ENCODE measurements around the gene PACRG. TPM values are rescaled to one million over a fixed set of nuclear protein-coding genes. Genes with fewer than 3 reads are reported as not detected.

PACRG gene
- total and polyA plus RNA-seq, 2 experiments from 2014 or later: 0.17 to 0.68 TPM

DNA sequence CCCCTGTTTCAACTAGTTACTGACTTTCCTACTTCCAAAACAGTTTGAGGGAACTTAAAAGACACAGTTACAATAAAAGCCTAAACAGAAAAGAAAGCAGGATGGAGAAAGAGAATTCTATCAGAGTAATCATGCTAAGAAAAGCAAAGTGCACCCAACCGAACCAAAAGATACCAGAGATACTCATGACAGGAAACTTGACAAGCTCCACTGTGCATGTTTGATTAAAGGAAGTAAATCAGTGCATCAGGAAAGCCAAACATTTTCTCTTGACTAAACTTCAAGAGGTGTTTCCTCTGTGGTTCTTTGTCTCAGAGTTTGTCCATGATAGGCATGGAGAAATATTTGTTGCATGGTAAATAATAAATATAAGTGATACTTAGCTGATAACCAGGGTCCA lies 138.9 kb downstream of the PACRG start:
- Histone ChIP-seq H3K36me3 (ENCODE audit: insufficient read depth) (no peaks in the 10 kb centered on the region), H3K27ac (ENCODE audit: low read depth) (no peak overlapping the region), H3K27me3 (ENCODE audit: insufficient read depth) (no peaks in the 10 kb centered on the region), H4K20me1 (replicated peaks; ENCODE audit: insufficient read depth) (no peaks in the 10 kb centered on the region), H2AFZ (no peak overlapping the region), H3K9me2 (ENCODE audit: insufficient read depth) (no peaks in the 10 kb centered on the region), H3K4me3 (no peak overlapping the region), H3K4me2 (no peak overlapping the region), H3K79me2 (replicated peaks; ENCODE audit: insufficient read depth) (no peaks in the 10 kb centered on the region), H3F3A (replicated peaks; ENCODE audit: low read depth) (no peaks in the 10 kb centered on the region), H3K4me1 (ENCODE audit: insufficient read depth) (no peaks in the 10 kb centered on the region)
- H3K4me1 Mint-ChIP-seq: no peaks in the 10 kb centered on the region
- no peak for DNase-seq (ENCODE audit: low spot score)
- no peaks in the 10 kb centered on the region for H3K36me3 Mint-ChIP-seq (ENCODE audit: low read depth)
- H3K9me3 Mint-ChIP-seq: no peaks in the 10 kb centered on the region; the same call in 2 of the 3 replicates
- no peak for ATAC-seq
- H3K27ac Mint-ChIP-seq: no peak overlapping the region
- H3K27me3 Mint-ChIP-seq (ENCODE audit: insufficient read depth, low read depth, poor library complexity): peaks cover 2% of the 10 kb centered on the region
- TF ChIP-seq STAT1 (IDR thresholded peaks at IDR 0.05; ENCODE audit: unreplicated experiment): no peak
- TF ChIP-seq ZNF462 (CRISPR knock-in tag; IDR thresholded peaks at IDR 0.05): no peak
- no peak for TF ChIP-seq REST (IDR thresholded peaks at IDR 0.05; ENCODE audit: unreplicated experiment)
- no peak for TF ChIP-seq POLR2AphosphoS5 (IDR thresholded peaks at IDR 0.05; ENCODE audit: low read depth)
- TF ChIP-seq JUNB (IDR thresholded peaks at IDR 0.05; ENCODE audit: unreplicated experiment): no peak
- TF ChIP-seq ZNF114 (CRISPR knock-in tag; IDR thresholded peaks at IDR 0.05): no peak
- no peak for TF ChIP-seq CREB1 (CRISPR knock-in tag; IDR thresholded peaks at IDR 0.05; ENCODE audit: low read depth)
- TF ChIP-seq ZNF331 (CRISPR knock-in tag; IDR thresholded peaks at IDR 0.05; ENCODE audit: low read depth): no peak
- TF ChIP-seq EZH2phosphoT487 (IDR thresholded peaks at IDR 0.05; ENCODE audit: unreplicated experiment): no peak
- no peak for TF ChIP-seq NANOG (IDR thresholded peaks at IDR 0.05; ENCODE audit: borderline replicate concordance)
- TF ChIP-seq EZH2 (IDR thresholded peaks at IDR 0.05; ENCODE audit: low read depth, unreplicated experiment): no peak
- TF ChIP-seq, protein P1, sequence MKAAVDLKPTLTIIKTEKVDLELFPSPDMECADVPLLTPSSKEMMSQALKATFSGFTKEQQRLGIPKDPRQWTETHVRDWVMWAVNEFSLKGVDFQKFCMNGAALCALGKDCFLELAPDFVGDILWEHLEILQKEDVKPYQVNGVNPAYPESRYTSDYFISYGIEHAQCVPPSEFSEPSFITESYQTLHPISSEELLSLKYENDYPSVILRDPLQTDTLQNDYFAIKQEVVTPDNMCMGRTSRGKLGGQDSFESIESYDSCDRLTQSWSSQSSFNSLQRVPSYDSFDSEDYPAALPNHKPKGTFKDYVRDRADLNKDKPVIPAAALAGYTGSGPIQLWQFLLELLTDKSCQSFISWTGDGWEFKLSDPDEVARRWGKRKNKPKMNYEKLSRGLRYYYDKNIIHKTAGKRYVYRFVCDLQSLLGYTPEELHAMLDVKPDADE (IDR thresholded peaks at IDR 0.05): no peak
- TF ChIP-seq, protein P2, sequence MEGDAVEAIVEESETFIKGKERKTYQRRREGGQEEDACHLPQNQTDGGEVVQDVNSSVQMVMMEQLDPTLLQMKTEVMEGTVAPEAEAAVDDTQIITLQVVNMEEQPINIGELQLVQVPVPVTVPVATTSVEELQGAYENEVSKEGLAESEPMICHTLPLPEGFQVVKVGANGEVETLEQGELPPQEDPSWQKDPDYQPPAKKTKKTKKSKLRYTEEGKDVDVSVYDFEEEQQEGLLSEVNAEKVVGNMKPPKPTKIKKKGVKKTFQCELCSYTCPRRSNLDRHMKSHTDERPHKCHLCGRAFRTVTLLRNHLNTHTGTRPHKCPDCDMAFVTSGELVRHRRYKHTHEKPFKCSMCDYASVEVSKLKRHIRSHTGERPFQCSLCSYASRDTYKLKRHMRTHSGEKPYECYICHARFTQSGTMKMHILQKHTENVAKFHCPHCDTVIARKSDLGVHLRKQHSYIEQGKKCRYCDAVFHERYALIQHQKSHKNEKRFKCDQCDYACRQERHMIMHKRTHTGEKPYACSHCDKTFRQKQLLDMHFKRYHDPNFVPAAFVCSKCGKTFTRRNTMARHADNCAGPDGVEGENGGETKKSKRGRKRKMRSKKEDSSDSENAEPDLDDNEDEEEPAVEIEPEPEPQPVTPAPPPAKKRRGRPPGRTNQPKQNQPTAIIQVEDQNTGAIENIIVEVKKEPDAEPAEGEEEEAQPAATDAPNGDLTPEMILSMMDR (conservative IDR thresholded peaks at IDR 0.05; ENCODE audit: low read depth in 2 of 2): no peak
- H3K4me3 Mint-ChIP-seq: no peak overlapping the region
